HG03565 (cell line): ENCODE data around the gene KRTAP5-11.
"Not testable (repeated sequence)": the region's sequence is repeated elsewhere in the genome, so short reads cannot be mapped to it uniquely, and the experiment has no call there.

Experiments used
- ATAC-seq: cut with Tn5 transposase; IDR thresholded peaks from one replicate; pipeline ENCODE4 v1.9.1; 2021; ENCODE audit warnings: mild to moderate bottlenecking, moderate library complexity; ENCODE audit not compliant: unreplicated experiment

Gene KRTAP5-11

GRCh38 chr11:71581826-71582225, 849 bp downstream of the KRTAP5-11 start:
- ATAC-seq: no peak

DNA sequence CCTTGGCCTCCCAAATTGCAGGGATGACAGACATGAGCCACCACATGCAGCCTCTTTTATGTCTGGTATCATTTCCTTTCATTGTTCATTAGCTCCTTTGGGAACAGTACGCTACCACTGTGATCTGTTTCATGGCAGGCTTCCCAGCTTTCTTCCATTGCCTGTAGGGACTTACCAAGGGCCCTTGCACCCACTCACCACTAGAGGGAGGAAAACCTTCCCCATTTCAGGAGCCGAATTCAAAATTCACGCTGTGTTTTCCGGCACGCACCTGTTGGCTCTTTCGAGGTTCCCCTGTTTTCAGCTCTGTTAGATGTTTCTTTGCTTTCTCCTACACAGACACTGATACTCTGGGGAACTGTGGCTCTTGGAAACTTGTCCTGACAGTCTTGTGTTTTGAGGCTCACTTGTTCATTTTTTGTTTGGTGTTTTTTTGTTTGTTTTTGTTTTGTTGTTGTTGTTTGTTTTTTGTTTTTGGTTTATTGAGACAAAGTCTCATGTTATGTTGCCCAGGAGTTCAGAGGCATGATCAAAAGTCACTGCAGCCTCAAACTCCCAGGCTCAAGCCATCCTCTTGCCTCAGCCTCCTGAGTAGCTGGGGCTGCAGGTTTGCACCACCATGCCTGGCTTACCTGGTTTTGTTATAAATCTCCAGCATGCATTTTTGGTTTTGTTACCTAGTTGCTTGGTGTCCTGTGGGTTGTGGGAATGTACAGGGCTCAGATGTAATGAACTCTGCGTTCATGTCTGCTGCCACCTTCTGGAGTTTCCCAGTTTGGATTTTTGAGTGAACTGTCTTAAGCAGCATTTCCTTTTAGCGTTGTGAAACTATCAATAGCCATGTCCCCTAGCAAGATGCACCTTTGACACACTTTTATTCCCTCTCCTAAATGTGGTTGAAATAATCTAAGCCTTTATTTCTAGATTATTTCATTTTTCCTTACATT, 2.3 kb downstream of the KRTAP5-11 start:
- no peak for ATAC-seq

DNA sequence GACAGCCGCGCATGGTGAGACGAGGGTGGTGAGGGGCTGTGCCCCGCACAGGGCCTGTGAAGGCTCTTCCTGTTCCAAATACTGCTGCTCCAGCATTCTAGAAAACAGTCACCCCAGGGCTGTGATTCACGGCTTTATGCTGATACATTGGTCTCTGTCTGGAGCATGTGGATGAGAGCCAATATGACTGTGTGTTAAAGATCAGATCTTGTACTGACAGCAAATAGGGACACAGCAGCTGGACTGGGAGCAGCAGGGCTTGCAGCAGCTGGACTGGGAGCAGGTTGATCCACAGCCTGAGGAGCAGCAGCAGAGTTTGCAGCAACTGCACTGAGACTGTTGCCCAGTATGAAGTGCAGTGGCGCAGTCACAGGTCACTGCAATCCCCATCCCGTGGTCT, 3.2 kb downstream of the KRTAP5-11 start:
- ATAC-seq: not testable (repeated sequence)

DNA sequence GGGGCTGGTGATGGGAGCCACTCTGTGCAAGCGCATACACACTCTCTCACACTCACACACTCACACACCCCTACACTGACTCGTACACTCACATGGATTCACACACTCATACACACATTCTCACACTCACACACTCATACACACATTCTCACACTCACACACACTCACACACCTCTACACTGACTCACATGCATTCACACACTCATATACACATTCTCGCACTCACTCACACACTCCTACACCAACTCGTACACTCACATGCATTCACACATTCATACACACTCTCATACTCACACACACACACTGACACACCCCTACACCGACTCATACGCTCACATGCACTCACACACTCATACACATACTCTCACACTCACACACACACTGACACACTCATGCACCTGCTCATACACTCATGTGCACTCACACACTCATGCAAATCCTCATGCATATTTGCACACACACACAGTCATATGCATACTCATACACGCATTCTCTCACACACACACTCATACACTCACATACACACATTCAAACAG, 5.1 kb downstream of the KRTAP5-11 start:
- no peak for ATAC-seq

DNA sequence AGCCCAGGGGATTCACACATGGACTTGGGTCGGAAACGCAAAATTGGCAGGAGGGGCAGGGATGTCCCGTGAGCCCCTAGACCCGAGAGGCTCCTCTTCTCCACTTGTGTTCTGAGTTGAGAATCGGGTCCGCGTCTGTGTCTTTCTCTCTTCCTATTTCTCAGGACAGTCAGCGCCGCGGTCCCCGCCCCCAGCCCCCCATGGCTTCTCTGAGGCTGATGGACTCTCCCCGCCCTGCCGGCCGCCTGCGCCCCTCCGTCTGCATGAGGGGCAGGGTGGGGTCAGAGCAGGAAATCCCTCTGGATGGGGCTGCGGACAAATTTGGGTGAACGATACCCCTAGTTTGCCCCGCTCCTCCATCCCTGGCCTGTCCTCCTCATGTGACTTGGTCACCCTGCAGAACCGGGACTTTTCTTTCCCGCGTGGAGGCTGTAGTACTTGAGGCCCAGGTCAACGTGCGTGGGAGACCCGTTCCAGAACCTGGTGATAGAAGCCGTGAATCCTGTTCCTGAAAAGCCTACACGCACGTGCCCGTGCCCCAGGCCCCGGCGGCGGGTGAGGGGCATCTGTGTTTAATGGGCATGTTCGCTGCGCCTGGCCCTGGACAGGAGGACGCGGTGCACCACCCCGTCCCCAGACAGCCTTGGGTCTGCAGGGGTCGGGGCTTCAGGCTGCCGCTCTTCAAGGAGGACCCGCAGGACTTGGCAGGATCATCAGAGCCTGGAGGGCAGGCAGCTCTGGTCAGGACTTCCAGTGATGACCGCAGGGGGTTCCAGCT, 5.8 kb downstream of the KRTAP5-11 start:
- not testable (repeated sequence) for ATAC-seq

DNA sequence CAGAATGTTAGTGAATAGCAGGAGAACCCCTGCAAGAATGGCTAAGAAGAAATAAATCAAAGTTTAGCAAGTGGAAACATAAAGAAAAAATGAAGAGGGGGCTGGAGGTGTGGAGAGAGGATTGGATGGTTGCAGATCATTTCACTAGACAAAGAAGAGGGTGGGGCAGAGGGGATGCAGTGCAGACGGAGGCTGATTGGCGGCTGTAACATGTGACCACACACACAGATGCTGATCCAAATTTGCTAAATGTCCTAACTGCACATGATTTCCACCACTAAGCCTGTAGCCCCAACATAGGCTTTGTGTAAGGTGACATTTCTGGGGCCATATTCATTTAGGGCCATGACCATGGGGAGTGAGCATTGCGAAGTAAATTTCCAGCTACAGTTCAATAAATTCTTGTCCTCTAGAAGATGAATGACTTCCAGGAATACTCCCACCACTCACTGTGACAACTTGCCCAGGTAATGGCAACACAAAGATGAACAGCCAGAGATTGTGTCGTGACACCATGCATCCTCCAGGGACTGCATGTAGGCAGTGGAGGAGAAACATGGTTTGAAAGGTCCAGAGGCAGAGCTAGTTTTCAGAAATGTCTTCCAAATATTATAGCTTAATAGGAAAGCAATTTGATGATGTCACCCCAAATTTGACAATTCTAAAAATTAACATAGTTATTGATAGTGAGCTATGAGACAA, 6.8 kb downstream of the KRTAP5-11 start:
- ATAC-seq: no peak

GRCh38 chr11:71574418-71574817, 8.3 kb downstream of the KRTAP5-11 start:
- ATAC-seq: no peak

- no peak for ATAC-seq
These were observed 9.9 kb downstream of the KRTAP5-11 start for GRCh38 chr11:71572811-71573210.

GRCh38 chr11:71571101-71571850, 11.4 kb downstream of the KRTAP5-11 start:
- not testable (repeated sequence) for ATAC-seq

GRCh38 chr11:71568704-71569349, 13.8 kb downstream of the KRTAP5-11 start:
- ATAC-seq: no peak

GRCh38 chr11:71567633-71568032, 15.0 kb downstream of the KRTAP5-11 start:
- ATAC-seq: not testable (repeated sequence)

GRCh38 chr11:71566626-71567599, 15.8 kb downstream of the KRTAP5-11 start:
- ATAC-seq: not testable (repeated sequence)

- no peak for ATAC-seq
These were observed 16.5 kb downstream of the KRTAP5-11 start for GRCh38 chr11:71566081-71566620.

DNA sequence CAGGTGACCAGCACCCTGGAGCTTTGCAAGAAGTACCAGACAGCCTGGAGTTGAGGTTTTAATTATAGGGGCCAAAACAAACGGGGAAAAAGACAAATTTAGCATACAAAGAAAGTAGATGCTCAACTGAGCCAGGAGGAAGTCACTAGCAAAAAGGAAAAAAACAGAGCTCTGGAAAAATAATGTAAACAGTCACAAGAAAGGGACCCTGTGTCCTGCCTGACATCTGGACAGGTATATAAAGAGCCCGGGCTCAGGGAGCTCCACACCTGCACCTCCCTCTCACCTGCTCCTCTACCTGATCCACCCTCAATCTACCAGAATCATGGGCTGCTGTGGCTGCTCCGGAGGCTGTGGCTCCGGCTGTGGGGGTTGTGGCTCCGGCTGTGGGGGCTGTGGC, 17.4 kb downstream of the KRTAP5-11 start, which contains the start of gene KRTAP5-10:
Gene KRTAP5-10, plus strand, starts transcription at position 301 of the 400 bp plus-strand sequence. Its CDS starts 25 bp downstream, at position 326.
- no peak for ATAC-seq

DNA sequence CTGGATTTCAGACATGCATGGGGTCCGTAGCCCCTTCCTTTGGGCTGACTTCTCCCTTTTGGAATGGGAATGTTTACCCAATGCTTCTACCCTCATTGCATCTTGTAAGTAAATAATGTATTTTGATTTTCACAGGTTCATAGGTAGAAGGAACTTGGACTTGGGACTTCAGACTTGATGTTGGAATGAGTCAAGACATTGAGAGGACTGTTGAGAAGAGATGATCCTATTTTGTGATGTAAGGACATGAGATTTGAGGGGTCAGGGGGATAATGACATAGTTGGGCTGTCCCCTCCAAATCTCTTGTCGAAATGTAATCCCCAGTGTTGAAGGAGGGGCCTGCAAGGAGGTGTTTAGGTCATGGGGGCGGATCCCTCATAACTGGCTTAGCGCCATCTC, 18.2 kb downstream of the KRTAP5-11 start:
- no peak for ATAC-seq

DNA sequence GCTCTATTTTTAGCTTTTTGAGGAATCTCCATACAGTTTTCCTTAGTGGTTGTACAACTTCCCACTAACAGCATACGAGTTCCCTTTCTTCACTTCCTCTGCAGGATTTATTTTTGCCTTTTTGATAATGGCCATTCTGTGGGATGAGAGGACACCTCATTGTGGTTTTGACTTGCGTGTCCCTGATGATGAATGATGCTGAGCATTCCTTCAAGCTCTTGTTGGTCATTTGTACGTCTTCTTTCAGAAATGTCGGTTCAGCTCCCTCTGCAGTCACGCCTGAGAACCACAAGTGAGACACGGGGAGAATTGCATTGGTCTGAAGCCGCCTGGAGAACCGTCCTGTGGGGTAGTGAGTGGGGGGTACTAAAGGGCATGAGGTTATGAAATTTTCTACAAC, 19.3 kb downstream of the KRTAP5-11 start:
- no peak for ATAC-seq

DNA sequence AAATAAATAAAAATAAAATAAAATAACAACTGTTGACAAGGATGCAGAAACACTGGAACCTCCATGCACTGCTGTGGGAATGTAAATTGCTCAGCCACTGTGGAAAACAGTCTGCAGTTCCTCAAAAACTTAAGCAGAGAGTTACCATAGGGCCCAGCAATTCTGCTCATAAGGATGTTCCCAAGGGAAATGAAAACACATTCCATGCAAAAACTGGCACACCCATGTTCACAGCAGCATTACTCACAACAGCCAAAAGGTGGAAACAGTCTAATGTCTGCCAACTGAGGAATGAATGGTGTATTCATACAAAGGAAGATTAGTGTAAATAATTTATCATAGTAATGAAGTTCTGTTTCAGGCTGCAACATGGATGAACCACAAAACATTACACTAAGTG, 20.6 kb downstream of the KRTAP5-11 start:
- no peak for ATAC-seq

- ATAC-seq: no peak
These were observed 23.7 kb downstream of the KRTAP5-11 start for GRCh38 chr11:71558996-71559395.
